HCT116 (cell line): ENCODE measurements around the gene DCLRE1C. TPM values are rescaled to one million over a fixed set of nuclear protein-coding genes. Genes with fewer than 3 reads are reported as not detected.

Experiments used
- ATAC-seq: fragments of 200-7000 bp; cut with Tn5 transposase; 2 replicates; pipeline ENCODE4 v1.9.1; 2020; ENCODE audit warnings: mild to moderate bottlenecking, moderate library complexity
- BruUV-seq: library from RNA; stranded (reverse); fragments of 400-500 nt; replicated peaks from 2 replicates; lab custom pipeline; 2021; lab: Mats Ljungman, UMichigan
- CTCF ChIA-PET: fragments of 300-600 bp; sonication (Branson Sonifier 250); formaldehyde crosslinking; loops from one replicate; lab custom pipeline; 2021; ENCODE audit warnings: antibody characterized with exemption; lab: Charles Lee
- POLR2A ChIA-PET: fragments of 300-600, 350-600 bp; sonication (Branson Sonifier 250); formaldehyde crosslinking; loops from one replicate; lab custom pipeline; 2021; ENCODE audit warnings: antibody characterized with exemption; lab: Charles Lee
- RAD21 ChIA-PET, 2 experiments: fragments of 300-600 bp; sonication (Branson Sonifier 250); formaldehyde crosslinking; loops; one replicate each; lab custom pipeline; 2023; ENCODE audit warnings: low total read pairs in 2 of 2; ENCODE audit not compliant: uncharacterized antibody in 2 of 2, unreplicated experiment in 2 of 2, low non-redundant PET in 1 of 2; lab: Charles Lee
- DNase-seq: peaks from one replicate; pipeline ENCODE4 v3.0.0-alpha.2; 2010; ENCODE audit warnings: low read depth, low spot score
- H2AFZ ChIP-seq: fragments of 200-600 bp; shearing (Covaris generic), sonication (generic); 2 replicates; pipeline ENCODE4 v1.6.1; 2017; ENCODE audit warnings: low read depth, mixed run types, mixed read lengths, antibody characterized with exemption, low read length; ENCODE audit not compliant: poor library complexity, severe bottlenecking
- H3K27ac ChIP-seq: 2 replicates; pipeline ENCODE4 v1.5.1; 2012; ENCODE audit warnings: low read depth, low read length
- H3K27me3 ChIP-seq: fragments of 200-600 bp; sonication (generic); 2 replicates; pipeline ENCODE4 v1.6.1; 2016; ENCODE audit warnings: mixed run types, low read length, mixed read lengths; ENCODE audit not compliant: insufficient read depth
- H3K36me3 ChIP-seq, 2 experiments: fragments of 200-500 bp in 1 of 2; fragments of 200-600 bp in 1 of 2; sonication (Bioruptor generic) in 1 of 2; sonication (generic) in 1 of 2; 2 replicates each; pipeline versions ENCODE4 v1.5.1 to v1.6.1; 2014 to 2016; ENCODE audit warnings: low read length in 2 of 2, inconsistent platforms in 1 of 2, mixed read lengths in 1 of 2, mixed run types in 1 of 2; ENCODE audit not compliant: insufficient read depth in 2 of 2, control insufficient read depth in 1 of 2
- H3K4me1 ChIP-seq, 2 experiments: fragments of 200-600 bp in 1 of 2; sonication (generic) in 1 of 2; 2 replicates each; pipeline versions ENCODE4 v1.5.1 to v1.6.1; 2012 to 2017; ENCODE audit warnings: low read length in 2 of 2, inconsistent platforms in 1 of 2, mild to moderate bottlenecking in 1 of 2, mixed read lengths in 1 of 2, mixed run types in 1 of 2, moderate library complexity in 1 of 2; ENCODE audit not compliant: insufficient read depth in 2 of 2, control insufficient read depth in 1 of 2
- H3K4me2 ChIP-seq: fragments of 200-600 bp; sonication (generic); 2 replicates; pipeline ENCODE4 v1.6.1; 2017; ENCODE audit warnings: mixed run types, low read length, mixed read lengths
- H3K4me3 ChIP-seq, 2 experiments: fragments of 200-600 bp in 1 of 2; sonication (generic) in 1 of 2; replicated peaks in 1 of 2; 2 replicates each; pipeline ENCODE4 v1.5.1; 2011 to 2016; ENCODE audit warnings: low read length in 2 of 2, control low read depth in 1 of 2, low read depth in 1 of 2, mild to moderate bottlenecking in 1 of 2, mixed read lengths in 1 of 2, mixed run types in 1 of 2
- H3K79me2 ChIP-seq: fragments of 200-600 bp; sonication (generic); 2 replicates; pipeline ENCODE4 v1.6.1; 2017; ENCODE audit warnings: mild to moderate bottlenecking, mixed run types, low read length, moderate library complexity, mixed read lengths; ENCODE audit not compliant: insufficient read depth
- H3K9ac ChIP-seq: fragments of 200-600 bp; sonication (generic); 2 replicates; pipeline ENCODE4 v1.6.1; 2016; ENCODE audit warnings: low read length, mixed read lengths
- H3K9me2 ChIP-seq: fragments of 200-600 bp; sonication (generic), shearing (Covaris generic); 2 replicates; pipeline ENCODE4 v1.6.1; 2017; ENCODE audit warnings: mixed run types, mild to moderate bottlenecking, moderate library complexity; ENCODE audit not compliant: insufficient read depth
- H3K9me3 ChIP-seq, 2 experiments: fragments of 200-500 bp in 1 of 2; fragments of 200-600 bp in 1 of 2; sonication (Bioruptor generic) in 1 of 2; sonication (generic) in 1 of 2; 2 replicates each; pipeline ENCODE4 v1.6.1; 2014 to 2017; ENCODE audit warnings: low read length in 2 of 2, mixed read lengths in 2 of 2, inconsistent platforms in 1 of 2, low read depth in 1 of 2, mild to moderate bottlenecking in 1 of 2, mixed run types in 1 of 2, moderate library complexity in 1 of 2; ENCODE audit not compliant: control insufficient read depth in 1 of 2, insufficient read depth in 1 of 2
- H4K20me1 ChIP-seq: fragments of 200-600 bp; sonication (generic), shearing (Covaris generic); 2 replicates; pipeline ENCODE4 v1.6.1; 2017; ENCODE audit warnings: mixed run types, mild to moderate bottlenecking, moderate library complexity; ENCODE audit not compliant: insufficient read depth
- ATF3 ChIP-seq: IDR thresholded peaks from 2 replicates; pipeline ENCODE4 v1.6.1; 2012
- ELF1 ChIP-seq: IDR thresholded peaks from 2 replicates; pipeline ENCODE4 v1.6.1; 2012; ENCODE audit warnings: low read depth, borderline replicate concordance
- SP1 ChIP-seq: IDR thresholded peaks from 2 replicates; pipeline ENCODE4 v1.6.1; 2012; ENCODE audit warnings: low read depth
- intact Hi-C: fragments of 100-400 bp; cut with micrococcal nuclease; formaldehyde crosslinking; loops from 2 replicates; pipeline ENCODE4 v1.10.0; 2022
- total RNA-seq: library from RNA; stranded (reverse); gene quantifications from one replicate; pipeline ENCODE4 v1.2.1, GENCODE V29; 2021; ENCODE audit not compliant: unreplicated experiment

Gene DCLRE1C
- total RNA-seq, 1 experiment from 2014 or later, result 14.5 TPM

GRCh38 chr10:14855453-14855852, 98.4 kb downstream of the DCLRE1C start:
- H3K4me1 ChIP-seq, result no peaks in the 10 kb centered on the region
- ATAC-seq (no peak), DNase-seq (no peak)
- ChIA-PET CTCF (no interaction called here), RAD21 (no interaction called here), POLR2A (no interaction called here)
- no peaks in the 10 kb centered on the region for H4K20me1 ChIP-seq
- H3K4me3 ChIP-seq, result no peak overlapping the region
- BruUV-seq, result no TSS peak
- H3K4me2 ChIP-seq, result no peak overlapping the region
- H3K9ac ChIP-seq, result no peak overlapping the region
- no peaks in the 10 kb centered on the region for H3K9me2 ChIP-seq
- intact Hi-C loops, result no loop called here
- no peaks in the 10 kb centered on the region for H3K9me3 ChIP-seq
- H3K79me2 ChIP-seq, result no peaks in the 10 kb centered on the region
- TF ChIP-seq SP1, result no peak
- TF ChIP-seq, all 23 proteins: peak for 0
- no peaks in the 10 kb centered on the region for H3K27me3 ChIP-seq
- H3K27ac ChIP-seq, result no peak overlapping the region
- H2AFZ ChIP-seq, result no peak overlapping the region
- H3K36me3 ChIP-seq, result peaks cover 11 to 28% of the 10 kb centered on the region in 2 experiments

DNA sequence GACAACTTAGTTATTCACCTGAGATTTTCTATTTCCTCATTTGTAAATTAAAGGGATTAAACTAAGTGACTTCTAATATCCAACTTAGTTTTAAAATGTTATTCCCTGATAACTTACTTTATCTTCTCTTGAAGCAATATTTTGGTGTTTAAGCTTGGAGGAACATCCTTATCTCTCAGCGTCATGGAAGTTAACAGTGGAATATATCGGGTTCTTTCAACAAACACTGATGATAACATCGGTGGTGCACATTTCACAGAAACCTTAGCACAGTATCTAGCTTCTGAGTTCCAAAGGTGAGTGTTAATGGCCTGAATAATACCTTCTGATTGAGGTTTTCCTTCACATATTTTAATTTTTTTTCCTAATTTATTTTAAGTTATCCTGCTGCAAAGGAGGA, 101.7 kb downstream of the DCLRE1C start:
- intact Hi-C loops, result no loop called here
- Histone ChIP-seq H3K27me3 (no peaks in the 10 kb centered on the region), H3K79me2 (peaks cover 2% of the 10 kb centered on the region; the same call in 1 of the 2 replicates), H3K36me3 (peaks cover 11 to 31% of the 10 kb centered on the region in 2 experiments), H2AFZ (no peak overlapping the region), H4K20me1 (no peaks in the 10 kb centered on the region), H3K9ac (no peak overlapping the region), H3K4me2 (no peak overlapping the region), H3K4me1 (no peaks in the 10 kb centered on the region), H3K9me2 (no peaks in the 10 kb centered on the region), H3K9me3 (no peaks in the 10 kb centered on the region), H3K27ac (no peak overlapping the region), H3K4me3 (no peak overlapping the region)
- POLR2A ChIA-PET, result no interaction called here
- RAD21 ChIA-PET, result no interaction called here
- no peak for TF ChIP-seq ATF3
- TF ChIP-seq ELF1, result no peak
- no peak for ATAC-seq
- no peak for DNase-seq
- no TSS peak for BruUV-seq
- CTCF ChIA-PET, result no interaction called here

Other genes with a start within 250 kb of the DCLRE1C start
- gene FAM107B, start 179.2 kb downstream of the DCLRE1C start, total RNA-seq, result 41.6 TPM
- 1.1 TPM for gene CDNF, start 116.1 kb downstream of the DCLRE1C start, total RNA-seq
- 19.9 TPM for gene HSPA14, start 115.8 kb downstream of the DCLRE1C start, total RNA-seq
- gene MSANTD7, start 115.8 kb downstream of the DCLRE1C start, total RNA-seq, result 14.3 TPM
- gene SUV39H2, start 75.2 kb downstream of the DCLRE1C start, total RNA-seq, result 26.6 TPM
- 1.4 TPM for gene MEIG1, start 5.3 kb upstream of the DCLRE1C start, total RNA-seq
- not detected for gene OLAH, start 89.8 kb upstream of the DCLRE1C start, total RNA-seq
- 3.3 TPM for gene ACBD7, start 134.7 kb upstream of the DCLRE1C start, total RNA-seq
- gene RPP38, start 143.3 kb upstream of the DCLRE1C start, total RNA-seq, result 23.3 TPM
- gene NMT2, start 214.6 kb upstream of the DCLRE1C start, total RNA-seq, result 26.1 TPM